Caco-2 (cell line): ENCODE data around the gene SPINT3. TPM values are rescaled to one million over a fixed set of nuclear protein-coding genes. Genes with fewer than 3 reads are reported as not detected.

Experiments used
- BruUV-seq: library from RNA; stranded (reverse); fragments of 400-500 nt; replicated peaks from 2 replicates; lab custom pipeline; 2021; lab: Mats Ljungman, UMichigan
- CTCF ChIA-PET: fragments of 300-600 bp; sonication (Branson Sonifier 250); formaldehyde crosslinking; loops from one replicate; lab custom pipeline; 2022; ENCODE audit warnings: antibody characterized with exemption; lab: Charles Lee
- POLR2A ChIA-PET: fragments of 300-600 bp; sonication (Branson Sonifier 250); formaldehyde crosslinking; loops from one replicate; lab custom pipeline; 2022; ENCODE audit warnings: antibody characterized with exemption; lab: Charles Lee
- DNase-seq, 2 experiments: peaks; one replicate each; pipeline versions ENCODE4 v3.0.0 to v3.0.0-alpha.2; 2020 to 2022
- H3K27me3 ChIP-seq: replicated peaks from 2 replicates; pipeline ENCODE4 v1.6.0; 2011; ENCODE audit warnings: low read length; ENCODE audit not compliant: control insufficient read depth, insufficient read depth
- H3K36me3 ChIP-seq: 2 replicates; pipeline ENCODE4 v1.5.1; 2011; ENCODE audit warnings: low read length; ENCODE audit not compliant: control insufficient read depth, insufficient read depth
- H3K4me1 ChIP-seq: fragments of 250-450 bp; sonication (Bioruptor Pico); 2 replicates; pipeline ENCODE4 v1.5.1; 2020; ENCODE audit warnings: mild to moderate bottlenecking
- H3K4me3 ChIP-seq: 2 replicates; pipeline ENCODE4 v1.5.1; 2011; ENCODE audit warnings: low read depth, mild to moderate bottlenecking, control low read depth, low read length
- H3K9me3 ChIP-seq: fragments of 250-450 bp; sonication (Bioruptor Pico); 2 replicates; pipeline ENCODE4 v1.5.1; 2020; ENCODE audit warnings: mild to moderate bottlenecking, moderate library complexity
- H3K27ac Mint-ChIP-seq: one replicate; pipeline ENCODE4 v1.8.0; 2022; ENCODE audit warnings: mixed read lengths; ENCODE audit not compliant: unreplicated experiment
- H3K27me3 Mint-ChIP-seq: one replicate; pipeline ENCODE4 v1.8.0; 2022; ENCODE audit warnings: mixed read lengths; ENCODE audit not compliant: insufficient read depth, unreplicated experiment
- H3K36me3 Mint-ChIP-seq: one replicate; pipeline ENCODE4 v1.8.0; 2022; ENCODE audit warnings: mild to moderate bottlenecking, mixed read lengths; ENCODE audit not compliant: insufficient read depth, unreplicated experiment
- H3K4me1 Mint-ChIP-seq: one replicate; pipeline ENCODE4 v1.8.0; 2022; ENCODE audit warnings: low read depth, mixed read lengths; ENCODE audit not compliant: unreplicated experiment
- H3K4me3 Mint-ChIP-seq: one replicate; pipeline ENCODE4 v1.8.0; 2022; ENCODE audit warnings: mild to moderate bottlenecking, moderate library complexity, mixed read lengths; ENCODE audit not compliant: unreplicated experiment
- H3K9me3 Mint-ChIP-seq: one replicate; pipeline ENCODE4 v1.8.0; 2022; ENCODE audit warnings: mixed read lengths; ENCODE audit not compliant: unreplicated experiment
- intact Hi-C: fragments of 100-400 bp; cut with micrococcal nuclease; formaldehyde crosslinking; loops from one replicate; pipeline ENCODE4 v1.10.0; 2022; ENCODE audit not compliant: unreplicated experiment
- total RNA-seq: library from RNA; stranded (reverse); gene quantifications from 2 replicates; pipeline ENCODE4 v1.2.3, GENCODE V29; 2022
- TF ChIP-seq, protein P1 (sequence below), 2 experiments: fragments of 200-600 bp in 1 of 2; IDR thresholded peaks; 1 replicate in 1 of 2; 2 replicates in 1 of 2; pipeline versions ENCODE4 v1.5.1 to v1.8.0; 2011 to 2022; ENCODE audit warnings: antibody characterized with exemption in 1 of 2, control low read depth in 1 of 2, inconsistent platforms in 1 of 2, low read depth in 1 of 2, low read length in 1 of 2, mild to moderate bottlenecking in 1 of 2, moderate library complexity in 1 of 2; ENCODE audit not compliant: insufficient read depth in 1 of 2, severe bottlenecking in 1 of 2, unreplicated experiment in 1 of 2

Gene SPINT3
- total RNA-seq, 1 experiment from 2014 or later: not detected

DNA sequence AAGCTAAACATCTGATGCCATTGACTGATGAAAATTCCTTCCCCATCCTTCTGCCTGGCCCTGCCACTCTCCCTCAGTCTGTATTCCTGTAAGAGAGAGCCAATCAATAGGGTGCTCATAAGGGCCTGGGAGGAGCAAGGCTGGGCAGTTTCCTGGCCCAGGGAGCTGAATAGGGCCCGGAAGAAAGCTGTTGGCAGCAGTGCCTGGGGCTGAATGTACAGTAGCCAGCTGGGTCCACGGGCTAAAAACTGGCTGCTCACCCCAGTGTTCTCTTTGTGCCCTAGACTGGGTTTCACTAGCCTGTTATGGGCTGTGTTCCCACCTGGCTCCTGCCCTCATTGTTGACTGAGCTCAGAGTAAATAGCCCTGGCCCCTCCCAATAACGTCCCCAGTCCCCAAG lies 47.6 kb downstream of the SPINT3 start:
- Histone ChIP-seq H3K4me3 (no peak overlapping the region), H3K36me3 (no peaks in the 10 kb centered on the region), H3K4me1 (peaks cover 18% of the 10 kb centered on the region; the same call in 1 of the 2 replicates), H3K9me3 (no peaks in the 10 kb centered on the region), H3K27me3 (peaks cover 11% of the 10 kb centered on the region)
- no peaks in the 10 kb centered on the region for H3K9me3 Mint-ChIP-seq
- H3K4me1 Mint-ChIP-seq: peaks cover 8% of the 10 kb centered on the region
- intact Hi-C loops: no loop called here
- H3K4me3 Mint-ChIP-seq: no peak overlapping the region
- H3K27ac Mint-ChIP-seq: no peak overlapping the region
- CTCF ChIA-PET: interaction anchor here (1.2 to 2.3 kb wide), 3 partner anchors 31 to 303 kb away, joined by 3 to 6 read pairs (median 6); no protein-coding TSS in a partner anchor
- TF ChIP-seq, protein P1, sequence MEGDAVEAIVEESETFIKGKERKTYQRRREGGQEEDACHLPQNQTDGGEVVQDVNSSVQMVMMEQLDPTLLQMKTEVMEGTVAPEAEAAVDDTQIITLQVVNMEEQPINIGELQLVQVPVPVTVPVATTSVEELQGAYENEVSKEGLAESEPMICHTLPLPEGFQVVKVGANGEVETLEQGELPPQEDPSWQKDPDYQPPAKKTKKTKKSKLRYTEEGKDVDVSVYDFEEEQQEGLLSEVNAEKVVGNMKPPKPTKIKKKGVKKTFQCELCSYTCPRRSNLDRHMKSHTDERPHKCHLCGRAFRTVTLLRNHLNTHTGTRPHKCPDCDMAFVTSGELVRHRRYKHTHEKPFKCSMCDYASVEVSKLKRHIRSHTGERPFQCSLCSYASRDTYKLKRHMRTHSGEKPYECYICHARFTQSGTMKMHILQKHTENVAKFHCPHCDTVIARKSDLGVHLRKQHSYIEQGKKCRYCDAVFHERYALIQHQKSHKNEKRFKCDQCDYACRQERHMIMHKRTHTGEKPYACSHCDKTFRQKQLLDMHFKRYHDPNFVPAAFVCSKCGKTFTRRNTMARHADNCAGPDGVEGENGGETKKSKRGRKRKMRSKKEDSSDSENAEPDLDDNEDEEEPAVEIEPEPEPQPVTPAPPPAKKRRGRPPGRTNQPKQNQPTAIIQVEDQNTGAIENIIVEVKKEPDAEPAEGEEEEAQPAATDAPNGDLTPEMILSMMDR (IDR thresholded peaks at IDR 0.05; ENCODE audit: insufficient read depth in 1 of 2, low read depth in 1 of 2, low read length in 1 of 2, severe bottlenecking in 1 of 2, unreplicated experiment in 1 of 2): no peak
- no TSS peak for BruUV-seq
- no peaks in the 10 kb centered on the region for H3K36me3 Mint-ChIP-seq
- DNase-seq: no peak
- peaks cover 9% of the 10 kb centered on the region for H3K27me3 Mint-ChIP-seq
- POLR2A ChIA-PET: interaction anchor here (0.5 to 1.1 kb wide), 2 partner anchors 105 to 142 kb away, joined by 3 read pairs; partner anchors contain the start of gene SYS1

DNA sequence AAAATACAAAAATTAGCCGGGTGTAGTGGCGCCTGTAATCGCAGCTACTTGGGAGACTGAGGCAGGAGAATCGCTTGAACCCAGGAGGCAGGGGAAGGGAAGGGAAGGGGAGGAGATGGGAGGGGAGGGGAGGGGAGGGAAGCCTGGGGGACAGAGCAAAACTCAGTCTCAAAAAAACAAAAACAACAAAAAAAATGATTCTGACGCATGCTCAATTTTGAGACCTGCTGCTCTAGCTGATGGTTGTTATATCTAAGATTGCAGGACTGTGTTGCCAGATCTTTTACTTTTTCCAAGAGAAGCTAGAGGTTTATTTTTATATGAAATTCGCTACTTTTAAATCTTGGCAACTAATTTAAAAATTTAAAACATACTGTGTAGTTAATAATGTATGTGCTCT lies 48.2 kb downstream of the SPINT3 start:
- Mint-ChIP-seq H3K36me3 (no peaks in the 10 kb centered on the region), H3K27me3 (peaks cover 7% of the 10 kb centered on the region), H3K4me3 (no peak overlapping the region), H3K27ac (no peak overlapping the region), H3K9me3 (no peaks in the 10 kb centered on the region), H3K4me1 (peaks cover 8% of the 10 kb centered on the region)
- CTCF ChIA-PET: interaction anchor here (1.0 to 2.3 kb wide), 4 partner anchors 13 to 304 kb away, joined by 3 to 6 read pairs (median 3); no protein-coding TSS in a partner anchor
- intact Hi-C loops: no loop called here
- Histone ChIP-seq H3K4me1 (peaks cover 18% of the 10 kb centered on the region; the same call in 1 of the 2 replicates), H3K36me3 (no peaks in the 10 kb centered on the region), H3K9me3 (no peaks in the 10 kb centered on the region), H3K4me3 (no peak overlapping the region), H3K27me3 (peaks cover 11% of the 10 kb centered on the region)
- DNase-seq: no peak
- no TSS peak for BruUV-seq
- POLR2A ChIA-PET: interaction anchor here (0.5 to 1.1 kb wide), 2 partner anchors 104 to 141 kb away, joined by 3 read pairs; partner anchors contain the start of gene SYS1
- TF ChIP-seq, protein P1 (IDR thresholded peaks at IDR 0.05; ENCODE audit: insufficient read depth in 1 of 2, low read depth in 1 of 2, low read length in 1 of 2, severe bottlenecking in 1 of 2, unreplicated experiment in 1 of 2): no peak

DNA sequence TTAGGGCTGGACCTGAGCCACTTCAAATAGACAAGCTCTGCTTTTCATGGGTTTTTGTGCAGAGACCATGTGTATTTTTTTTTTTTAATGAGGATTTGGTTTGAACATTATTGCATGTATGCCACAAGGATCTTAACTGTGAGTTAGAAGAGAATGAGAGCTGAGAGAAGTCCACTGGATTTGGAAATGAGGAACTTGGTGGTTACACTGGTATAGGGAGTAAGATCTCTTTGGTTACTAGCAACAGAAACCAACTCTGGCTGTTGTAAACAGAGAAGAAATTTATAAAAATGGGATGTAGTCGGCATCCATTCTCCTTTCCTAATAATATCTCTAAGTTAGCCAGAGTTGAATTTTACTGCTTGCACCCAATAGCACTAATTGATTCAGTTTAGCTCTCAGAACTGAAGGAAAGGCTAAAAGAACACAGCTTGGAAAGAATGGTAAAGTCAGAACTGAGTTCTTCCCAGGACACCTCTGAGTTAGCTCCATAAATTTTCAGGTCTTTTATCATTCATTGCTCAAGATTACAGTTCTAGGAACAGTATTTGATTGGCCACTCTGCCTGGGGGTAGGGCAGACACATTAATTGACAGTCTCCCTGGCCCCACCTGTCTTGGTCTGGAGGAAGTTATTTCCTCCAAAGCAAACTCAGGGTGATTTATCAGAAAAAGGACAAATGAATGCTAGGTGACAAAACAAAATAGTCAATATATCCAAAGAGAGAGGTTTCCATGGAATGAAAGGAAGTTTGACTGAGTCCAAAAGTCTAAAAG lies 49.7 kb downstream of the SPINT3 start:
- TF ChIP-seq, protein P1 (IDR thresholded peaks at IDR 0.05; ENCODE audit: insufficient read depth in 1 of 2, low read depth in 1 of 2, low read length in 1 of 2, severe bottlenecking in 1 of 2, unreplicated experiment in 1 of 2): no peak
- no peak overlapping the region for H3K27ac Mint-ChIP-seq
- peaks cover 8% of the 10 kb centered on the region for H3K4me1 Mint-ChIP-seq
- H3K27me3 ChIP-seq: peaks cover 4% of the 10 kb centered on the region
- POLR2A ChIA-PET: interaction anchor here (0.7 kb wide), 1 partner anchor 96 kb away, joined by 3 read pairs; no protein-coding TSS in a partner anchor
- CTCF ChIA-PET: interaction anchor here (0.6 to 2.3 kb wide), 13 partner anchors 12 to 306 kb away, joined by 3 to 6 read pairs (median 3); partner anchors contain the start of gene SYS1
- no peak for DNase-seq
- no peak overlapping the region for H3K4me3 ChIP-seq
- no peaks in the 10 kb centered on the region for H3K36me3 ChIP-seq
- BruUV-seq: no TSS peak
- no peak overlapping the region for H3K4me3 Mint-ChIP-seq
- H3K4me1 ChIP-seq: peaks cover 14% of the 10 kb centered on the region; the same call in 1 of the 2 replicates
- no peaks in the 10 kb centered on the region for H3K9me3 ChIP-seq
- H3K36me3 Mint-ChIP-seq: no peaks in the 10 kb centered on the region
- intact Hi-C loops: no loop called here
- no peaks in the 10 kb centered on the region for H3K9me3 Mint-ChIP-seq
- H3K27me3 Mint-ChIP-seq: peaks cover 3% of the 10 kb centered on the region
